ENCODE data around the gene FBXO21.
"Not testable (repeated sequence)": the region's sequence is repeated elsewhere in the genome, so short reads cannot be mapped to it uniquely, and the experiment has no call there.

Gene FBXO21

GRCh38 chr12:117190210-117190781 lies at the start of gene FBXO21:
Gene FBXO21, minus strand, starts transcription at chr12:117190470. Its CDS starts 14 bp downstream, at chr12:117190456.
- DNase-seq, result peak; percentile 94

GRCh38 chr12:117236456-117237001 lies 46.3 kb upstream of the FBXO21 start:
- DNase-seq, result peak; percentile 60

GRCh38 chr12:117235261-117235660 lies 45.0 kb upstream of the FBXO21 start:
- no peak for DNase-seq

GRCh38 chr12:117234441-117234840 lies 44.2 kb upstream of the FBXO21 start:
- DNase-seq, result no peak

GRCh38 chr12:117231750-117232149 lies 41.5 kb upstream of the FBXO21 start:
- DNase-seq, result no peak

- no peak for DNase-seq
Observed at GRCh38 chr12:117228239-117228638, 38.0 kb upstream of the FBXO21 start.

GRCh38 chr12:117227000-117227653 lies 36.9 kb upstream of the FBXO21 start:
- DNase-seq, result no peak

- no peak for DNase-seq
Observed at GRCh38 chr12:117226505-117226904, 36.2 kb upstream of the FBXO21 start.

- no peak for DNase-seq
Observed at GRCh38 chr12:117225179-117225578, 34.9 kb upstream of the FBXO21 start.

- DNase-seq, result not testable (repeated sequence)
Observed at GRCh38 chr12:117220947-117221346, 30.7 kb upstream of the FBXO21 start.

GRCh38 chr12:117218149-117218548 lies 27.9 kb upstream of the FBXO21 start:
- no peak for DNase-seq

- no peak for DNase-seq
Observed at GRCh38 chr12:117216686-117217085, 26.4 kb upstream of the FBXO21 start.

- no peak for DNase-seq
Observed at GRCh38 chr12:117214797-117215196, 24.5 kb upstream of the FBXO21 start.

GRCh38 chr12:117213295-117213808 lies 23.1 kb upstream of the FBXO21 start:
- no peak for DNase-seq

GRCh38 chr12:117212563-117213190 lies 22.4 kb upstream of the FBXO21 start:
- peak; percentile 70 for DNase-seq

- DNase-seq, result no peak
Observed at GRCh38 chr12:117210266-117210918, 20.1 kb upstream of the FBXO21 start.

- no peak for DNase-seq
Observed at GRCh38 chr12:117209626-117210025, 19.4 kb upstream of the FBXO21 start.

- no peak for DNase-seq
Observed at GRCh38 chr12:117208811-117209455, 18.7 kb upstream of the FBXO21 start.

- DNase-seq, result no peak
Observed at GRCh38 chr12:117208206-117208605, 17.9 kb upstream of the FBXO21 start.

GRCh38 chr12:117207675-117208074 lies 17.4 kb upstream of the FBXO21 start:
- no peak for DNase-seq

- DNase-seq, result no peak
Observed at GRCh38 chr12:117202556-117202955, 12.3 kb upstream of the FBXO21 start.

- no peak for DNase-seq
Observed at GRCh38 chr12:117202033-117202432, 11.8 kb upstream of the FBXO21 start.

Data from NCI-H774 (cell line).